ENCODE measurements around the gene SUCLG2.

The SUCLG2 gene

GRCh38 chr3:67649681-67650080 is 4.7 kb downstream of the SUCLG2 start:
- no peak for DNase-seq (ENCODE audit: low read depth in 2 of 3, low spot score in 2 of 3)

GRCh38 chr3:67648701-67649100 is 5.7 kb downstream of the SUCLG2 start:
- no peak for DNase-seq (ENCODE audit: low read depth in 2 of 3, low spot score in 2 of 3)

- DNase-seq (ENCODE audit: low read depth in 2 of 3, low spot score in 2 of 3), result no peak
Measured at GRCh38 chr3:67648229-67648628, 6.2 kb downstream of the SUCLG2 start.

GRCh38 chr3:67647390-67647878 is 7.0 kb downstream of the SUCLG2 start:
- DNase-seq (ENCODE audit: low read depth in 2 of 3, low spot score in 2 of 3), result no peak

- DNase-seq (ENCODE audit: low read depth in 2 of 3, low spot score in 2 of 3), result no peak
Measured at GRCh38 chr3:67646586-67647234, 7.7 kb downstream of the SUCLG2 start.

GRCh38 chr3:67644827-67645226 is 9.6 kb downstream of the SUCLG2 start:
- no peak for DNase-seq (ENCODE audit: low read depth in 2 of 3, low spot score in 2 of 3)

- DNase-seq (ENCODE audit: low read depth in 2 of 3, low spot score in 2 of 3), result no peak
Measured at GRCh38 chr3:67642734-67643133, 11.7 kb downstream of the SUCLG2 start.

- DNase-seq (ENCODE audit: low read depth in 2 of 3, low spot score in 2 of 3), result no peak
Measured at GRCh38 chr3:67642190-67642589, 12.2 kb downstream of the SUCLG2 start.

- no peak for DNase-seq (ENCODE audit: low read depth in 2 of 3, low spot score in 2 of 3)
Measured at GRCh38 chr3:67641451-67641850, 13.0 kb downstream of the SUCLG2 start.

- DNase-seq (ENCODE audit: low read depth in 2 of 3, low spot score in 2 of 3), result no peak
Measured at GRCh38 chr3:67640023-67640660, 14.3 kb downstream of the SUCLG2 start.

- no peak for DNase-seq (ENCODE audit: low read depth in 2 of 3, low spot score in 2 of 3)
Measured at GRCh38 chr3:67637255-67637900, 17.0 kb downstream of the SUCLG2 start.

GRCh38 chr3:67635806-67636205 is 18.6 kb downstream of the SUCLG2 start:
- no peak for DNase-seq (ENCODE audit: low read depth in 2 of 3, low spot score in 2 of 3)

- no peak for DNase-seq (ENCODE audit: low read depth in 2 of 3, low spot score in 2 of 3)
Measured at GRCh38 chr3:67635257-67635656, 19.2 kb downstream of the SUCLG2 start.

- DNase-seq (ENCODE audit: low read depth in 2 of 3, low spot score in 2 of 3), result no peak
Measured at GRCh38 chr3:67630666-67631362, 23.6 kb downstream of the SUCLG2 start.

- no peak for DNase-seq (ENCODE audit: low read depth in 2 of 3, low spot score in 2 of 3)
Measured at GRCh38 chr3:67624687-67625086, 29.7 kb downstream of the SUCLG2 start.

- DNase-seq (ENCODE audit: low read depth in 2 of 3, low spot score in 2 of 3), result no peak
Measured at GRCh38 chr3:67624078-67624477, 30.3 kb downstream of the SUCLG2 start.

- no peak for DNase-seq (ENCODE audit: low read depth in 2 of 3, low spot score in 2 of 3)
Measured at GRCh38 chr3:67622652-67623051, 31.8 kb downstream of the SUCLG2 start.

- DNase-seq (ENCODE audit: low read depth in 2 of 3, low spot score in 2 of 3), result no peak
Measured at GRCh38 chr3:67620869-67621268, 33.5 kb downstream of the SUCLG2 start.

GRCh38 chr3:67619991-67620390 is 34.4 kb downstream of the SUCLG2 start:
- no peak for DNase-seq (ENCODE audit: low read depth in 2 of 3, low spot score in 2 of 3)

GRCh38 chr3:67617518-67617917 is 36.9 kb downstream of the SUCLG2 start:
- no peak for DNase-seq (ENCODE audit: low read depth in 2 of 3, low spot score in 2 of 3)

GRCh38 chr3:67616046-67616445 is 38.4 kb downstream of the SUCLG2 start:
- no peak for DNase-seq (ENCODE audit: low read depth in 2 of 3, low spot score in 2 of 3)

- DNase-seq (ENCODE audit: low read depth in 2 of 3, low spot score in 2 of 3), result no peak
Measured at GRCh38 chr3:67614195-67614594, 40.2 kb downstream of the SUCLG2 start.

Data from activated CD8-positive, alpha-beta memory T cell treated with anti-CD3 and anti-CD28 coated beads for 48 hours (primary cell).